IgD-negative memory B cell (primary cell): ENCODE data around the gene ADH4. TPM values are rescaled to one million over a fixed set of nuclear protein-coding genes. Genes with fewer than 3 reads are reported as not detected.
"Not testable (repeated sequence)": the region's sequence is repeated elsewhere in the genome, so short reads cannot be mapped to it uniquely, and the experiment has no call there.

Experiments used
- H3K27ac Mint-ChIP-seq, 3 donors: one replicate each; pipeline ENCODE4 v1.8.0; 2020 to 2022; ENCODE audit warnings: mild to moderate bottlenecking in 3 of 3, mixed read lengths in 3 of 3, moderate library complexity in 1 of 3
- H3K27me3 Mint-ChIP-seq: one replicate; pipeline ENCODE4 v1.8.0; 2021; ENCODE audit warnings: mixed read lengths
- H3K36me3 Mint-ChIP-seq: one replicate; pipeline ENCODE4 v1.8.0; 2020; ENCODE audit warnings: mild to moderate bottlenecking, mixed read lengths
- H3K4me1 Mint-ChIP-seq, 3 donors: one replicate each; pipeline ENCODE4 v1.8.0; 2020 to 2022; ENCODE audit warnings: mixed read lengths in 3 of 3, mild to moderate bottlenecking in 1 of 3
- H3K4me3 Mint-ChIP-seq, 4 donors: one replicate each; pipeline ENCODE4 v1.8.0; 2020 to 2022; ENCODE audit warnings: mild to moderate bottlenecking in 4 of 4, mixed read lengths in 4 of 4, moderate library complexity in 3 of 4
- H3K9me3 Mint-ChIP-seq, 3 donors: one replicate each; pipeline ENCODE4 v1.8.0; 2020 to 2021; ENCODE audit warnings: mixed read lengths in 3 of 3, mild to moderate bottlenecking in 1 of 3
- polyA plus RNA-seq: library from polyadenylated mRNA; unstranded; fragments of 300-500 nt; fragmentation: Illumina TruSeq; gene quantifications from one replicate; pipeline ENCODE4 v1.2.3, GENCODE V29; 2021

Gene ADH4
- not detected for polyA plus RNA-seq

DNA sequence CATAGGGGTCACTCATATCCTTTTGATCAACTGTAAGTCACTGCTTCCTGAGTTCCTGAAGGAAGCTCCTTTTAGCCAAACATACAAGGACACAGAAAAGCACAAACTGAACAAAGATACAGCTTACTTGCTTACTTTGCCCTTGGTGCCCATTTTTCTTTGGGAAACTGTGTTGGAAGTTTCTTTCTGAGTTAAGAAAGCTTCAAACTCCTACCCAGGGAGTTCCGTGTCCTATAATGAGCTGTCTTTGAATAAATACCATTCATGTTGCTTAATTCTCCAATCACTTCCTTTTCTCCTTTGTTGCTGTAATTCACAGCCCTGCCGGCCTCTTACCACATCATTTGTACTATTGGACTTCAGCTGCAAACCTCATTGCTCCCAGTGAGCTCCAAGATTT lies at the start of gene ADH4:
Gene ADH4 (minus strand): TSS at position 228 of the 400 bp plus-strand sequence. CDS start 75 bp downstream, at position 153.
- peaks cover 2% of the 10 kb centered on the region for H3K36me3 Mint-ChIP-seq
- no peak within 1 kb of the TSS for H3K27ac Mint-ChIP-seq
- no peaks in the 10 kb centered on the region for H3K9me3 Mint-ChIP-seq
- H3K4me1 Mint-ChIP-seq, result peaks cover 0 to 2% (median 0%) of the 10 kb centered on the region in 3 donors
- no peaks in the 10 kb centered on the region for H3K27me3 Mint-ChIP-seq
- H3K4me3 Mint-ChIP-seq, result no peak within 1 kb of the TSS

DNA sequence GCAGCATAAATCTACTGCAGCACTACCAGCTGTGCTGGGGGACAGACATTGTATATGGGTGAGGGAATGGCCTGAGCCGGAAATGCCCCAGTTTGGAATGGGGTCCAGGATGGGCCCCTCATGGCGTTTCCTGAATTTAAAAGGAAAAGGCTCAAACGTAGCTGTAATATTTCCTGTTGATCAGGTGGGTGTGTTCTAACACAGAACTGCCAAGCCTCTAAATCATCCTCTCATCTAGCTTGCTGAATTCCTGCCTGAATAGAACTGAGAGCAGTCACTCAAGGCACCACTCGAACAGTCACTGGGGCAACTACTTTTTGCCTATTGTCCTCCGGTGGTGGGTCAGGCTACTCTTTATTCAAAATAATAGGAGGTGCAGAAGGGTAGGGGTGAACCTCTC lies 46.2 kb upstream of the ADH4 start:
- peak overlapping the region in 1 of 4 donors; percentile 47 for H3K4me3 Mint-ChIP-seq
- no peaks in the 10 kb centered on the region for H3K4me1 Mint-ChIP-seq
- peaks cover 0 to 30% (median 17%) of the 10 kb centered on the region in 3 donors for H3K9me3 Mint-ChIP-seq
- H3K27me3 Mint-ChIP-seq, result no peaks in the 10 kb centered on the region
- no peak overlapping the region for H3K27ac Mint-ChIP-seq
- H3K36me3 Mint-ChIP-seq, result peaks cover 3% of the 10 kb centered on the region

- H3K9me3 Mint-ChIP-seq, result peaks cover 0 to 35% (median 19%) of the 10 kb centered on the region in 3 donors
- not testable (repeated sequence) for H3K27ac Mint-ChIP-seq
These were observed 45.8 kb upstream of the ADH4 start for GRCh38 chr4:99189900-99190299.

DNA sequence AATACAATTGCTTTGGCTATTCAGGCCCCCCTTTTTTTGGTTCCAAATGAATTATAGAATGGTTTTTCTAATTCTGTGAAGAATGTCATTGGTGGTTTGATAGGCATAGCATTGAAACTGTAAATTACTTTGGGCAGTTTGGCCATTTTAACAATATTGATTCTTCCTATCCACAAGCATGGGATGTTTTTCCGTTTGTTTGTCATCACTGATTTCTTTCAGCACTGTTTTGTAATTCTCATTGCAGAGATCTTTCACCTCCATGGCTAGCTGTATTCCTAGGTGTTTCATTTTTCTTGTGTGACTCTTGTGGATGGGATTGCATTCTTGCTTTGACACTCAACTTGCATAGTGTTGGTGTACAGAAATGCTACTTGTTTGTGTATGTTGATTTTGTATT lies 41.9 kb upstream of the ADH4 start:
- H3K4me1 Mint-ChIP-seq, result no peaks in the 10 kb centered on the region
- H3K36me3 Mint-ChIP-seq, result peaks cover 4% of the 10 kb centered on the region

More at GRCh38 chr4:99189900-99190299, 45.8 kb upstream of the ADH4 start:
- H3K27me3 Mint-ChIP-seq, H3K4me1 Mint-ChIP-seq, H3K36me3 Mint-ChIP-seq, H3K4me3 Mint-ChIP-seq: not testable (repeated sequence)

GRCh38 chr4:99185581-99185980 lies 41.5 kb upstream of the ADH4 start:
- Mint-ChIP-seq H3K36me3 (peaks cover 4% of the 10 kb centered on the region), H3K9me3 (peaks cover 6 to 24% (median 19%) of the 10 kb centered on the region in 3 donors), H3K27ac (no peak overlapping the region), H3K27me3 (no peaks in the 10 kb centered on the region), H3K4me3 (no peak overlapping the region), H3K4me1 (no peaks in the 10 kb centered on the region)

More for the DNA sequence above, 41.9 kb upstream of the ADH4 start:
- no peak overlapping the region for H3K4me3 Mint-ChIP-seq
- no peak overlapping the region for H3K27ac Mint-ChIP-seq
- H3K9me3 Mint-ChIP-seq, result peaks cover 6 to 28% (median 19%) of the 10 kb centered on the region in 3 donors
- H3K27me3 Mint-ChIP-seq, result no peaks in the 10 kb centered on the region

DNA sequence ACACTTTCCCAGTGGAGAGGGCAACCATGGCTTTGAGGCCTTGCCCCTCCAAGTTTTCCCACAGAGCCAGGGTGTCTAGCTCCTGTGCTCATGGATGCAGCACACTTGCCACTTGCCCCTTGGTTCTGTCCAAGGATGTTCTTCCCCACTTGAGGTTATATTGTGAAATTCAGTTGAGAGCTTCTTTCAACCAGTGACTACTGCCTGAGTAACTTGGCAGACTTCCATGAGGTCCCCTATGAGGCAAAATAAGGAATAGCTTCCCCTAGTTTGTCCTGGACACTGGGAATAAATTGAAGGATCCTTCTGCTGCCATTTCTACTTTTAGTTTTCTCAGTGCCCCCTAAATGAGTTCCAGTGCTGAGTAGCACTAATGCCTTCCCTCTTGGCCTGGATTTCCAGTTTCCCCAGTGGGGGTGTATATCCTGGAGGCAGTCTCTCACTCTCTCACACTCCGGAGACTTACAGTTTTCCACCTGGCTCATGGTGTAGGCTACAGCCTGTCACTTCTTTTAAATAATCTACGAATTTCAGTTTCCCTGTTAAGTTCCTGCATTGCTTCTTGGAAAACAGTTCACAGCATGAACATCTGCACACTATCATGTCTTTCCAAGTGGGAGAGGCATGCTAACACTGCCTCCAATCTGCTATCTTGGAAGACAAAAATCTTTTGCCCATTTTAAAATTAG lies 36.4 kb upstream of the ADH4 start:
- Mint-ChIP-seq H3K36me3 (peaks cover 4% of the 10 kb centered on the region), H3K27ac (no peak overlapping the region), H3K4me1 (no peaks in the 10 kb centered on the region), H3K4me3 (peak overlapping the region in 1 of 4 donors; percentile 31), H3K9me3 (peaks cover 8 to 23% (median 12%) of the 10 kb centered on the region in 3 donors), H3K27me3 (no peaks in the 10 kb centered on the region)

DNA sequence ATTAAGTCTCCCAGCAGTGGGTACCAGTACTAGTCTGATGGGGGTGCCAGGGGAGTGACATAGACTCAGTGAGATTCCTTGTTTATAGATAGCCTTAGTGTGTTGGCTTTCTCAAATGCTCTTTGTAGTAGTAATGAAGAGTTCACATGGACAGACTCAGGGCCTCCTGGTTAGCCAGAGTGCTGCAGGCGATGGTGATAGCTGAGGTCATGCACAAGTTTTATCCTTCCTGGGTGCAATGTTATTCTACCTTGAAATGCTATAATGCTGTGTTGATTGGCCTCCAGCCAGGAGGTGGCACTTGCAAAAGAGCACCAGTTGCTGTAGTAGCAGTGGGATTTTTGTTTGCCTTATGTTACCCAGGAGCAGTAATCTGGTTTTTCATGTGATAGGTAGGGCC lies 35.5 kb upstream of the ADH4 start:
- Mint-ChIP-seq H3K27ac (no peak overlapping the region), H3K9me3 (peaks cover 5 to 14% (median 6%) of the 10 kb centered on the region in 3 donors), H3K4me1 (no peaks in the 10 kb centered on the region), H3K4me3 (no peak overlapping the region), H3K27me3 (no peaks in the 10 kb centered on the region), H3K36me3 (peaks cover 1% of the 10 kb centered on the region)

DNA sequence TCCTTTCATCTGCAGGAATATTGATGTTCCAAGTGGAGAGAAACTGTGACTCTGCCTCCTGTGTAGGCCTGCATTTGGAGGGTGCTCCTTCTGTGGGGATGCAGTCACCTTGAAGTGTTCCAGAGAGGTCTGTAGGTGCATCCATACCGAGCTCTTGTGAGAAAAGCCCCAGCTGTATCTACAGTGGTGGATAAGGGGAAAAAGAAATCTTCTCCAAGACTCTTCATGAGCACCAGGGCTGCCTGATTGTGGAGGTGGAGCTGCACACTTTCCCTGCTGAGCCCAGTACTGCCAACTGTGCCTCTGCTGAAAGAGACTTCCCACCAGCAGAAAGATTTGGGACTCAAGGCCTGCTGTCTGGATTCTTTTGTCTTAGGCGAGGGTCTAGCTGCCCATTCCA lies 35.1 kb upstream of the ADH4 start:
- no peak overlapping the region for H3K4me3 Mint-ChIP-seq
- H3K27me3 Mint-ChIP-seq, result no peaks in the 10 kb centered on the region
- no peaks in the 10 kb centered on the region for H3K4me1 Mint-ChIP-seq
- H3K9me3 Mint-ChIP-seq, result peaks cover 4 to 13% (median 4%) of the 10 kb centered on the region in 3 donors
- peaks cover 1% of the 10 kb centered on the region for H3K36me3 Mint-ChIP-seq
- no peak overlapping the region for H3K27ac Mint-ChIP-seq

DNA sequence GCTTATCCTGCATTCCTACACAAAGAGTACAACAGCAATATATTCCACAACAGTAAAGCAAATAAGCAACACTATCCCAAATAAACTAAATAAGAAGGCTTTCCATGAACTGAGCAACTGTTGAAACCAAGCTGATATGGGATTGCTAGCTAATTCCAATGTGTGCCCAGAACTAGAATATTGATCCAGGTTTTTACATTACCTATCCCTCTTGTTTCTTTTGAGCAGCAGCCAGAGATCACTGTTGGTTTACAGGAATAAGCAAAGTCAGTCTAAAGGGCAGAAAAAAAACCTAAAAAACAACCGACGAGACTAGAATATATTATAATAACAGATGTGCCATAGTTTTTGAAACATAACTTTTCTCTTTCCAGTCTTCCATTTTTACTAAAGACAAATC lies 22.4 kb upstream of the ADH4 start:
- Mint-ChIP-seq H3K4me1 (no peaks in the 10 kb centered on the region), H3K36me3 (no peaks in the 10 kb centered on the region), H3K4me3 (no peak overlapping the region), H3K9me3 (peaks cover 0 to 7% (median 3%) of the 10 kb centered on the region in 3 donors), H3K27ac (no peak overlapping the region), H3K27me3 (no peaks in the 10 kb centered on the region)

- no peak overlapping the region for H3K27ac Mint-ChIP-seq
- no peaks in the 10 kb centered on the region for H3K27me3 Mint-ChIP-seq
- H3K9me3 Mint-ChIP-seq, result peaks cover 0 to 4% (median 3%) of the 10 kb centered on the region in 3 donors
- no peaks in the 10 kb centered on the region for H3K36me3 Mint-ChIP-seq
- H3K4me1 Mint-ChIP-seq, result no peaks in the 10 kb centered on the region
- no peak overlapping the region for H3K4me3 Mint-ChIP-seq
These were observed 21.9 kb upstream of the ADH4 start for GRCh38 chr4:99165978-99166377.

DNA sequence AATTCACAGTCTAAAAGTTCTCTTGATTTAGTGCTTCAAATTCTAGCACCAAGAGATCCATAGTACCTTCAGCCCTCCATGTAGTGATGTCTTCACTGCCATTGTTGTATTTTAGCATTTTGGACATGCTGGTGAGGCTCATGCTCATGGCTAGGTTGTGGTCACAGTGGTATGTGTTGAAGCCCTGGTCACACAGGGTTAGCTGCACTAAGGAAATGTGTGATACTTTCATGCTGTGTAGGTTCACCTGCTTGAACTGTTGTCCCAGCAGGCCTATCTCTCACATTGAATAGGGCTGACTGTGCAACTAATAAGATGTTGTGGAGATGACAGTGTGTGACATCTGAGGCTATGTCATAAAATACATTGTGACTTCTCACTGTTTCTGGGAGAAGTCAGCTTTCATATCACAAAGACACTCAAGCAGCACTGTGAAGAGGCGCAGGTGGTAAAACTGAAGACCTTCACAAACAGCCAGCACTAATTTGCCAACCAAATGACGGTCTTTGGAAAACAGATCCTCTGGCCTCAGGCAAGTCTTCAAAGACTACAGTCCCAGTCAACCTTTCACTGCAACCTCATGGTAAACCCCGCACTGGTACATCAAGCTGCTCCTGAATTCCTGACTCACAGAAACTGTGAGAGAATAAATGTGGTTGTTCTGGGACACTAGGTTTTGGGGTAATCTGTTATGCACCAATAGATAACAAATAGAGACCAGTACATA lies 17.4 kb upstream of the ADH4 start:
- no peaks in the 10 kb centered on the region for H3K36me3 Mint-ChIP-seq
- no peak overlapping the region for H3K4me3 Mint-ChIP-seq
- no peaks in the 10 kb centered on the region for H3K27me3 Mint-ChIP-seq
- peaks cover 0 to 4% (median 0%) of the 10 kb centered on the region in 3 donors for H3K9me3 Mint-ChIP-seq
- no peaks in the 10 kb centered on the region for H3K4me1 Mint-ChIP-seq
- H3K27ac Mint-ChIP-seq, result no peak overlapping the region

DNA sequence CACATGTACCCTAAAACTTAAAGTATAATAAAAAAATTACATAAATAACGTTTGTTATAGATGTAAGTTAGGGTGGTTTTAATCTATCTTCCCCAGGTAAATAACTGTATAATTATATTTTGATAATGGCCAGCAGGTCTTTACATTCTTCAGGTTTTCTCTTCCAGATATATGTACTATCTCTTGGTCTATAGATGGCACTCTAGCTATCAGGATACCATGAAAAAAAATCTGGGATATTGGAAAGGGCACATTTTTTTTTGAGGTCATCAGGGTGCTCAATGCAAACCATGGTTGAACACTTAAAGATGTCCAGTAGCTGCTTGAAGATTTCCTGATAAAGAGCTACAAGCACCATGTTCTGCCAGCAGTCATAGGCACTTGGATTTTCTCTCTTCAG lies 15.6 kb upstream of the ADH4 start:
- H3K4me3 Mint-ChIP-seq, result no peak overlapping the region
- no peaks in the 10 kb centered on the region for H3K36me3 Mint-ChIP-seq
- no peaks in the 10 kb centered on the region for H3K9me3 Mint-ChIP-seq
- H3K27ac Mint-ChIP-seq, result no peak overlapping the region
- no peaks in the 10 kb centered on the region for H3K27me3 Mint-ChIP-seq
- H3K4me1 Mint-ChIP-seq, result no peaks in the 10 kb centered on the region

DNA sequence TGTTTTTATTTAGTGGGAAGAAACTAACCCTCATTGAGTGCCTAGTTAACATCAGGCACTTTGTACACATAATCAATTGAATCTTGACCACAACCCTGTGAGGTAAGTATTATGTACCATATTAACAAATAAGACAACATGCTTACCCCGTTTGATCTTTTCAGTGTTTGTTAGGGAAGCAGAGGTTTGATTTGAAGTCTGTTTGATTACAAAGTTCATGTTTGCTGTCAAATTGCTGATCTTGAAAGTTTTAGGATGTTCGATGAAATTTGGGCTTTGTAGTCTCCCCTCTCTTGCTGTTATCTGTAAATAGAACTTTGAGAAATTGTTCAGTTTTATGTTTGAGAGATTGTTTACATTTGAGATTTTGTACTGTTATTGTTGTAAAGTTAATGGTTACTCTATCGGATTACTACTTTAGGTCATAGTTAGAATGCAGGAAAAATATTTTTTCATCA lies 13.4 kb upstream of the ADH4 start:
- Mint-ChIP-seq H3K36me3 (no peaks in the 10 kb centered on the region), H3K9me3 (no peaks in the 10 kb centered on the region), H3K27me3 (no peaks in the 10 kb centered on the region), H3K27ac (no peak overlapping the region), H3K4me1 (no peaks in the 10 kb centered on the region), H3K4me3 (no peak overlapping the region)

DNA sequence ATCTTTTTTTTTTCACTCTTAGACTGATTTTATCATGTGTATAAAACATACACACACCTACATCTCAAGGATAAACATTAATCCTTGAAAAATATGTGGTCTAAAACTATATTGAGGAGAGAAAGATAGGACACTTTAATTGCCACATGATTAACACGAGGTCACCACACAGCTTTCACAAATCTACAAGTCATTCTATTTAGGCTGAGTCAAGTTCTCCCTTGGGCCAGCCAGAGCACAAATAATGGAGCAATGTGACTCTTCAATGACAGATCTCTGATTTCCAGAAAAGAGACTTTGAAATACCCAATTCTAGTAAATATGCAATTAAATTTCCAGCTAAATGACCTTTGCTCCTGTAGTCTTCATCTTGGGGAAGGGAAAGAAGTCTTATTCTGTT lies 12.9 kb upstream of the ADH4 start:
- Mint-ChIP-seq H3K4me1 (no peaks in the 10 kb centered on the region), H3K27ac (no peak overlapping the region), H3K36me3 (no peaks in the 10 kb centered on the region), H3K4me3 (no peak overlapping the region), H3K27me3 (no peaks in the 10 kb centered on the region), H3K9me3 (no peaks in the 10 kb centered on the region)

DNA sequence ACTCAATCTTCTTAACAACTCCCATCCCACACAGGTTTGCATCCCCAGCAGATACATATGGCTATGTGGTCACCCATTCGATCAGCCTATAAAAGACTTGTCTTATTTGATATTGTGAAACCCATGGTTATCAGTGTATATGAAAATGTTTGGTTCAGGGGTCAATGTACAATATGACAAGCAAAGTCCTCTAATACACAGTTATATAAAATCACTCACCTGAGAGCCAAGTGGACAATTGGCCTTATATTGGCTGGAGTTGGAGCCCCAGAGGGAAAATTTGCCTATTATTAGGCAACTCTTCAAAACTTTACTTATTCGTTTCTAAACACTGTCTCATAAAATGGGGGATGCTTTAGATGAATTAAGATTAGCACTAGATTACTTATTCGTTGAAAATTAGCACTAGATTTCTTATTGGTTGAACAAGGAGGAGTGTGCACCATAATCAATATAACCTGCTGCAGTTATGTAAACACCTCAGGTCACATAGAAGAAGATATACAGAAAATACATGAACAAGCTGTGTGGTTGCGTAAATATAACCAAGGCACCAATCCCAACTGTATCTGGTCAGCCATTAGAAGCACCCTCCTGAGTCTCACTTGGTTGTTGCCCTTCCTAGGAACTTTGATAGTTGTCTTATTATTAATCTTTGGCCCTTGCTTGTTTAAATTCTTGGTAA lies 10.7 kb upstream of the ADH4 start:
- no peak overlapping the region for H3K4me3 Mint-ChIP-seq
- no peaks in the 10 kb centered on the region for H3K4me1 Mint-ChIP-seq

More for the DNA sequence above, 10.7 kb upstream of the ADH4 start:
- Mint-ChIP-seq H3K27me3 (no peaks in the 10 kb centered on the region), H3K27ac (no peak overlapping the region), H3K36me3 (no peaks in the 10 kb centered on the region), H3K9me3 (peaks cover 0 to 4% (median 0%) of the 10 kb centered on the region in 3 donors)
